HepG2 (cell line): ENCODE measurements around the gene LHPP. TPM values are rescaled to one million over a fixed set of nuclear protein-coding genes. Genes with fewer than 3 reads are reported as not detected.
A peak's percentile ranks its signal among the peaks of the same experiment; 100 is the strongest.

Experiments used
- CCDC6 ChIP-seq: sonication (generic); formaldehyde crosslinking; IDR thresholded peaks from 2 replicates; pipeline ENCODE4 v1.8.1; 2022; ENCODE audit warnings: mild to moderate bottlenecking, missing genetic modification reagents, moderate library complexity
- CREB1 ChIP-seq, 2 experiments: fragments of 450-650 bp in 1 of 2; IDR thresholded peaks; 2 replicates each; pipeline ENCODE4 v1.6.1; 2016 to 2017; ENCODE audit warnings: control low read depth in 1 of 2, mild to moderate bottlenecking in 1 of 2, missing compliant biosample characterization in 1 of 2, missing genetic modification characterization in 1 of 2
- EED ChIP-seq: sonication (generic); formaldehyde crosslinking; IDR thresholded peaks from 2 replicates; pipeline ENCODE4 v1.5.0; 2020; ENCODE audit warnings: mild to moderate bottlenecking, missing genetic modification reagents
- HOXA7 ChIP-seq: sonication (generic); formaldehyde crosslinking; IDR thresholded peaks from 2 replicates; pipeline ENCODE4 v1.8.1; 2022; ENCODE audit warnings: mild to moderate bottlenecking, missing genetic modification reagents, moderate library complexity
- KAT2B ChIP-seq: fragments of 150-350 bp; IDR thresholded peaks from 2 replicates; pipeline ENCODE4 v1.6.1; 2014; ENCODE audit warnings: low read depth, low read length, borderline replicate concordance
- MYC ChIP-seq: sonication (generic); formaldehyde crosslinking; IDR thresholded peaks from 2 replicates; pipeline ENCODE4 v1.9.0; 2021; ENCODE audit warnings: missing genetic modification reagents, borderline replicate concordance
- MYNN ChIP-seq: sonication (generic); formaldehyde crosslinking; IDR thresholded peaks from 2 replicates; pipeline ENCODE4 v1.4.0; 2020; ENCODE audit warnings: mild to moderate bottlenecking, low read depth, missing genetic modification reagents
- NR2F6 ChIP-seq, 2 experiments: IDR thresholded peaks; 2 replicates each; pipeline ENCODE4 v1.6.1; 2016; ENCODE audit warnings: antibody characterized with exemption in 1 of 2, mild to moderate bottlenecking in 1 of 2
- PITX1 ChIP-seq: sonication (generic); formaldehyde crosslinking; IDR thresholded peaks from 2 replicates; pipeline ENCODE4 v1.5.1; 2020; ENCODE audit warnings: mild to moderate bottlenecking, missing genetic modification reagents
- SRSF1 ChIP-seq: fragments of 200-400 bp; formaldehyde crosslinking; optimal IDR thresholded peaks from 2 replicates; pipeline ENCODE3; 2017; ENCODE audit warnings: mild to moderate bottlenecking, low read depth, low read length, moderate library complexity
- SRY ChIP-seq: sonication (generic); formaldehyde crosslinking; IDR thresholded peaks from 2 replicates; pipeline ENCODE4 v1.8.0; 2022; ENCODE audit warnings: mild to moderate bottlenecking, missing genetic modification reagents
- STAG1 ChIP-seq: sonication (generic); formaldehyde crosslinking; IDR thresholded peaks from 2 replicates; pipeline ENCODE4 v1.4.0; 2020; ENCODE audit warnings: missing genetic modification reagents
- TBX2 ChIP-seq: sonication (generic); formaldehyde crosslinking; IDR thresholded peaks from 2 replicates; pipeline ENCODE4 v1.5.0; 2020; ENCODE audit warnings: missing genetic modification reagents, mild to moderate bottlenecking, borderline replicate concordance
- TGIF2 ChIP-seq: IDR thresholded peaks from 2 replicates; pipeline ENCODE4 v1.6.1; 2016; ENCODE audit warnings: control low read depth, missing compliant biosample characterization
- TOE1 ChIP-seq: sonication (generic); formaldehyde crosslinking; IDR thresholded peaks from 2 replicates; pipeline ENCODE4 v1.4.0; 2020; ENCODE audit warnings: mild to moderate bottlenecking, missing genetic modification reagents
- TSC22D2 ChIP-seq: sonication (generic); formaldehyde crosslinking; IDR thresholded peaks from 2 replicates; pipeline ENCODE4 v1.5.1; 2020; ENCODE audit warnings: missing genetic modification reagents, mild to moderate bottlenecking, borderline replicate concordance
- ZNF160 ChIP-seq: sonication (generic); formaldehyde crosslinking; IDR thresholded peaks from 2 replicates; pipeline ENCODE4 v1.8.0; 2022; ENCODE audit warnings: mild to moderate bottlenecking, inconsistent platforms, missing genetic modification reagents
- polyA plus RNA-seq, 8 experiments: library from polyadenylated mRNA; depleted of rRNA in 3 of 8; stranded (reverse) in 7 of 8; unstranded in 1 of 8; fragments of >200 nt; fragmentation: Illumina TruSeq in 4 of 8; extraction: Trizol in 4 of 8; gene quantifications; 2 replicates each; pipeline versions ENCODE4 v1.2.1 to v1.2.3, GENCODE V29; 2011 to 2016; ENCODE audit warnings: low read depth in 4 of 8, missing spikeins in 1 of 8, mixed read lengths in 1 of 8; ENCODE audit not compliant: insufficient read depth in 1 of 8
- total RNA-seq, 5 experiments: library from RNA; depleted of rRNA; stranded (reverse); fragments of >200 nt; fragmentation: Illumina TruSeq; extraction: Trizol; gene quantifications; 2 replicates each; pipeline ENCODE4 v1.2.3, GENCODE V29; 2016; ENCODE audit warnings: low read depth in 1 of 5
- TF ChIP-seq, protein P1 (sequence below): sonication (generic); formaldehyde crosslinking; IDR thresholded peaks from 2 replicates; pipeline ENCODE4 v1.4.0; 2020; ENCODE audit warnings: missing genetic modification reagents
- TF ChIP-seq, protein P2 (sequence below): sonication (generic); formaldehyde crosslinking; conservative IDR thresholded peaks from 2 replicates; pipeline ENCODE4 v1.4.0; 2020; ENCODE audit warnings: missing genetic modification reagents
- TF ChIP-seq, protein P3 (sequence below): sonication (generic); formaldehyde crosslinking; IDR thresholded peaks from 2 replicates; pipeline ENCODE4 v1.5.0; 2020; ENCODE audit warnings: missing genetic modification reagents
- TF ChIP-seq, protein P4 (sequence below): sonication (generic); formaldehyde crosslinking; IDR thresholded peaks from 2 replicates; pipeline ENCODE4 v1.4.0; 2020; ENCODE audit warnings: missing genetic modification reagents, mild to moderate bottlenecking, borderline replicate concordance

LHPP gene
- total and polyA plus RNA-seq, 2 of the 13 experiments (the other 11 are each of a cell fraction or from before 2014, with no cell fraction given): 5.2 to 13.1 TPM

DNA sequence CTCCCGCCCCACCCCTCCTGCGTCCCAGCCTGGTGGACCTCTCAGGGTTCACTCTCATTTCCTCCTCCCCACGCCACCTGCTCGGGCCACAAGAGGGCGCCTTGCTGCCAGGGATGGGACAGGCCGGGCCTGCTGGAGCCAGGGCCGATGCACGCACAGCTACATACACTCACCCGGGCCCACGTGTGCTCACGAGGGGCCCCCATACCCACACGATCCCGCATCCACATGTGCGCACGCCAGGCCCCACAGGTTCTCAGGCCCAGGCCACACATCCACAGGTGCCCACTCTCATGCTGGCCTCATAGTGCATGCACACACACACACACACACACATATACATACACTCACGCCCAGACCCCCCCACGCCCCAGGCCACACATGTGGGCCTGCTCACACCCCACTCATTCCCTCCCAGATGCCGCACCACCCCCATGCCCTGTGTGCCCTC is 68.6 kb downstream of the LHPP start (continued):
- TF ChIP-seq CCDC6 (no peak), CREB1 (IDR thresholded peaks at IDR 0.05) (no peak), CREB1 (CRISPR knock-in tag; IDR thresholded peaks at IDR 0.05) (no peak), KAT2B (no peak), MYNN (no peak), PITX1 (CRISPR knock-in tag) (0 out of 2 replicates have a peak, but pooled peaks have one; percentile 34), EED (CRISPR knock-in tag) (no peak), HOXA7 (CRISPR knock-in tag) (no peak), NR2F6 (IDR thresholded peaks at IDR 0.05) (no peak), NR2F6 (CRISPR knock-in tag; IDR thresholded peaks at IDR 0.05) (peak; percentile 33; the same call in 1 of the 2 replicates), STAG1 (peak; percentile 95), SRY (CRISPR knock-in tag) (no peak), TBX2 (CRISPR knock-in tag) (no peak), ZNF160 (0 out of 2 replicates have a peak, but pooled peaks have one; percentile 20), TSC22D2 (CRISPR knock-in tag) (0 out of 2 replicates have a peak, but pooled peaks have one; percentile 44), MYC (CRISPR knock-in tag) (peak; percentile 68; the same call in 1 of the 2 replicates), SRSF1 (no peak), TGIF2 (CRISPR knock-in tag) (0 out of 2 replicates have a peak, but pooled peaks have one; percentile 31), TOE1 (CRISPR knock-in tag) (no peak)
- TF ChIP-seq, protein P1, sequence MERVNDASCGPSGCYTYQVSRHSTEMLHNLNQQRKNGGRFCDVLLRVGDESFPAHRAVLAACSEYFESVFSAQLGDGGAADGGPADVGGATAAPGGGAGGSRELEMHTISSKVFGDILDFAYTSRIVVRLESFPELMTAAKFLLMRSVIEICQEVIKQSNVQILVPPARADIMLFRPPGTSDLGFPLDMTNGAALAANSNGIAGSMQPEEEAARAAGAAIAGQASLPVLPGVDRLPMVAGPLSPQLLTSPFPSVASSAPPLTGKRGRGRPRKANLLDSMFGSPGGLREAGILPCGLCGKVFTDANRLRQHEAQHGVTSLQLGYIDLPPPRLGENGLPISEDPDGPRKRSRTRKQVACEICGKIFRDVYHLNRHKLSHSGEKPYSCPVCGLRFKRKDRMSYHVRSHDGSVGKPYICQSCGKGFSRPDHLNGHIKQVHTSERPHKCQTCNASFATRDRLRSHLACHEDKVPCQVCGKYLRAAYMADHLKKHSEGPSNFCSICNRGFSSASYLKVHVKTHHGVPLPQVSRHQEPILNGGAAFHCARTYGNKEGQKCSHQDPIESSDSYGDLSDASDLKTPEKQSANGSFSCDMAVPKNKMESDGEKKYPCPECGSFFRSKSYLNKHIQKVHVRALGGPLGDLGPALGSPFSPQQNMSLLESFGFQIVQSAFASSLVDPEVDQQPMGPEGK (CRISPR knock-in tag): peak; percentile 33; the same call in 1 of the 2 replicates
- TF ChIP-seq, protein P2, sequence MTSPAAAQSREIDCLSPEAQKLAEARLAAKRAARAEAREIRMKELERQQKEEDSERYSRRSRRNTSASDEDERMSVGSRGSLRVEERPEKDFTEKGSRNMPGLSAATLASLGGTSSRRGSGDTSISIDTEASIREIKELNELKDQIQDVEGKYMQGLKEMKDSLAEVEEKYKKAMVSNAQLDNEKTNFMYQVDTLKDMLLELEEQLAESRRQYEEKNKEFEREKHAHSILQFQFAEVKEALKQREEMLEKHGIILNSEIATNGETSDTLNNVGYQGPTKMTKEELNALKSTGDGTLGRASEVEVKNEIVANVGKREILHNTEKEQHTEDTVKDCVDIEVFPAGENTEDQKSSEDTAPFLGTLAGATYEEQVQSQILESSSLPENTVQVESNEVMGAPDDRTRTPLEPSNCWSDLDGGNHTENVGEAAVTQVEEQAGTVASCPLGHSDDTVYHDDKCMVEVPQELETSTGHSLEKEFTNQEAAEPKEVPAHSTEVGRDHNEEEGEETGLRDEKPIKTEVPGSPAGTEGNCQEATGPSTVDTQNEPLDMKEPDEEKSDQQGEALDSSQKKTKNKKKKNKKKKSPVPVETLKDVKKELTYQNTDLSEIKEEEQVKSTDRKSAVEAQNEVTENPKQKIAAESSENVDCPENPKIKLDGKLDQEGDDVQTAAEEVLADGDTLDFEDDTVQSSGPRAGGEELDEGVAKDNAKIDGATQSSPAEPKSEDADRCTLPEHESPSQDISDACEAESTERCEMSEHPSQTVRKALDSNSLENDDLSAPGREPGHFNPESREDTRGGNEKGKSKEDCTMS (CRISPR knock-in tag): no peak
- TF ChIP-seq, protein P3, sequence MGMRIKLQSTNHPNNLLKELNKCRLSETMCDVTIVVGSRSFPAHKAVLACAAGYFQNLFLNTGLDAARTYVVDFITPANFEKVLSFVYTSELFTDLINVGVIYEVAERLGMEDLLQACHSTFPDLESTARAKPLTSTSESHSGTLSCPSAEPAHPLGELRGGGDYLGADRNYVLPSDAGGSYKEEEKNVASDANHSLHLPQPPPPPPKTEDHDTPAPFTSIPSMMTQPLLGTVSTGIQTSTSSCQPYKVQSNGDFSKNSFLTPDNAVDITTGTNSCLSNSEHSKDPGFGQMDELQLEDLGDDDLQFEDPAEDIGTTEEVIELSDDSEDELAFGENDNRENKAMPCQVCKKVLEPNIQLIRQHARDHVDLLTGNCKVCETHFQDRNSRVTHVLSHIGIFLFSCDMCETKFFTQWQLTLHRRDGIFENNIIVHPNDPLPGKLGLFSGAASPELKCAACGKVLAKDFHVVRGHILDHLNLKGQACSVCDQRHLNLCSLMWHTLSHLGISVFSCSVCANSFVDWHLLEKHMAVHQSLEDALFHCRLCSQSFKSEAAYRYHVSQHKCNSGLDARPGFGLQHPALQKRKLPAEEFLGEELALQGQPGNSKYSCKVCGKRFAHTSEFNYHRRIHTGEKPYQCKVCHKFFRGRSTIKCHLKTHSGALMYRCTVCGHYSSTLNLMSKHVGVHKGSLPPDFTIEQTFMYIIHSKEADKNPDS (CRISPR knock-in tag): no peak
- TF ChIP-seq, protein P4, sequence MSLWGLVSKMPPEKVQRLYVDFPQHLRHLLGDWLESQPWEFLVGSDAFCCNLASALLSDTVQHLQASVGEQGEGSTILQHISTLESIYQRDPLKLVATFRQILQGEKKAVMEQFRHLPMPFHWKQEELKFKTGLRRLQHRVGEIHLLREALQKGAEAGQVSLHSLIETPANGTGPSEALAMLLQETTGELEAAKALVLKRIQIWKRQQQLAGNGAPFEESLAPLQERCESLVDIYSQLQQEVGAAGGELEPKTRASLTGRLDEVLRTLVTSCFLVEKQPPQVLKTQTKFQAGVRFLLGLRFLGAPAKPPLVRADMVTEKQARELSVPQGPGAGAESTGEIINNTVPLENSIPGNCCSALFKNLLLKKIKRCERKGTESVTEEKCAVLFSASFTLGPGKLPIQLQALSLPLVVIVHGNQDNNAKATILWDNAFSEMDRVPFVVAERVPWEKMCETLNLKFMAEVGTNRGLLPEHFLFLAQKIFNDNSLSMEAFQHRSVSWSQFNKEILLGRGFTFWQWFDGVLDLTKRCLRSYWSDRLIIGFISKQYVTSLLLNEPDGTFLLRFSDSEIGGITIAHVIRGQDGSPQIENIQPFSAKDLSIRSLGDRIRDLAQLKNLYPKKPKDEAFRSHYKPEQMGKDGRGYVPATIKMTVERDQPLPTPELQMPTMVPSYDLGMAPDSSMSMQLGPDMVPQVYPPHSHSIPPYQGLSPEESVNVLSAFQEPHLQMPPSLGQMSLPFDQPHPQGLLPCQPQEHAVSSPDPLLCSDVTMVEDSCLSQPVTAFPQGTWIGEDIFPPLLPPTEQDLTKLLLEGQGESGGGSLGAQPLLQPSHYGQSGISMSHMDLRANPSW (CRISPR knock-in tag): no peak
